CD1c-positive myeloid dendritic cell (primary cell): ENCODE measurements around the gene CACNA1C.

ENCODE experiments used
- DNase-seq: peaks from one replicate; pipeline ENCODE4 v3.0.0-alpha.2; 2016; ENCODE audit errors: extremely low spot score

CACNA1C gene

DNA sequence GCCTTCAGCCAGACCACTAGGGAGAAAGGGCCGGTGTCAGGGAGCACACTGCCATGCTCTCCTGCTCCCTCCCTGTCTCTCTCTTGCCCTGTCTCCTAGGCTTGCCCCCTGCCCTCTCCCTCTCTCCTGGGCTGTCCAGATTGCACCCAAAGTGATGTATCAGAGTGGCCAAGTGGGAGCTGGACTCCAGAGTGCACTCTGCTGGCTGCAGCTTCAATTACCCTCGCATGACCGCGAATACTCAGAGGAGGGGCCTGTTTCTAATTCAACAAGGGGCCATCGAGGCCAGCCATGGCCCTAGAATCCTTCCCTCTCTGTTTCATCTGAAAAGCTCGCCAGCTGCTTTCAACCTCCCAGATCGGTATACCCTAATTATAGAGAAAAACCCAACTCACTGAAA lies 535.6 kb downstream of the CACNA1C start:
- no peak for DNase-seq

DNA sequence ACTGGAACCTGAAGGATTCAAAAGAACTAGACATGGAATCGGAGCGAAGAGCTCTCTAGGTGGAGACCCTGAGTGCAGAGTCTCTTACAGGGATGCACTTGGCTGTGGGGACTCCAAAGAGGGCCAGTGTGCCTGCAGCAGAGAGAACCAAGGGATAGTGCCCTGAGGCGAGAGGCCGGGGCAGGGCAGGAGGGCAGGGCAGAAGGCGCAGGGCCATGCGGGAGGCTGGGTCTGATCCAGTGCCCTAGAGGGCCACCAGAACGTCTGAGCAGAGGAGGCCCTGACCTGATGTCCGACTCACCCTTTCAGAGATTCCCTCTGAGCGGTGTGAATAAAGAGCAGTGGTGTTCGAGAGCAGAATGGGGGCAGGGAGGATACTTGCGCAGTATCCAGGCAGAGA lies 536.6 kb downstream of the CACNA1C start:
- DNase-seq: no peak

DNA sequence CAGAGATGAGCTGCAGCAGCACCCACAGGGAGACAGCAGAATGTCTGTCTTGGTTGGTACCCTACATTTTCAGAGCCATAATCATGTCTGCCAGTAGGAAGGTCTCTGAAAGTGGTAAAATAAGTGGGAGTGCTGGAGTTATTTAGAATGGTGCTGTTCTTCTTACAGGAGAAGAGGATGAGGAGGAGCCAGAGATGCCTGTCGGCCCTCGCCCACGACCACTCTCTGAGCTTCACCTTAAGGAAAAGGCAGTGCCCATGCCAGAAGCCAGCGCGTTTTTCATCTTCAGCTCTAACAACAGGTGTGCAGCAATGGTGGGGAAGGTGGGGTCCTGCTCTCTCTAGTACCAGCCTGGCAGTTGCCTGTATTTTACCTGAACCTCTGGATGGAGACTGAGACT lies 540.3 kb downstream of the CACNA1C start:
- DNase-seq: no peak

DNA sequence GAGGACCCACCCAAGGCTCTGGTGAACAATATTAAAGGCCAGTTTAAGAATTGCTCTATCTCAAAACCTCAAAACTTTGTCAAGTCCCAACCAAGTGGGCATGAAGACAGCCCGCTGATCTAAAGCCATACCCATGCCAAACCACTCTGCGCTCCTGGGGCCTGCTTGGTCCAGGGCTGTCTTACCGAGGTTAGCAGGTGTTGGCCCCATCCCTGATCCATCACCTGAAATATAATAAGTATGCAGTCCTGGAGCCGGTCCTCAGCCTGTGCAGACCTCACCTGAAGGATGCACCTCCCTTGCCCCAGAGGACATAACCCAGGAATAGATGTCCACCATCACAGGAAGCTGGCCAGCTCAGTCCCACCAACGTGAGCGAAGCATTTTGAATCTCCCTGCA lies 543.7 kb downstream of the CACNA1C start:
- no peak for DNase-seq

DNA sequence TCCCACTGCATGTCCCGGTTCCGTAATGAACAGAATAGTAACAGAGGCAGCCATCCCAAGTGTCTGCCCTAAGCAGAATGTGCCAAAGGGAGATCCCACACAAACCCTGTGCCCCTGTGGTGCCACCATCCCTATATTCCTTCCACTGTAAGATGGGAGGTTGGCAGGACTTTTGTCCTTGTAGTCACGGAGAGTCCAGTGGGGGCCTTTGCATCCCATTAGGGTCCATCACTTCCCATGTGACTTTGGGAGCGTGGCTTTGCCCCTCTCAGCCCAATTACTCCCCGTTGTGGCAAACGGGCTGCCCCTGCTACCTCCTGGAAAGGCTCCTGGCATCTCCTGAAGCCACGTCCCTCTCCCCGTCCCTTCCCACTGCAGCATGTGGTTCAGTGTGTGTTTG lies 552.5 kb downstream of the CACNA1C start:
- DNase-seq: no peak

DNA sequence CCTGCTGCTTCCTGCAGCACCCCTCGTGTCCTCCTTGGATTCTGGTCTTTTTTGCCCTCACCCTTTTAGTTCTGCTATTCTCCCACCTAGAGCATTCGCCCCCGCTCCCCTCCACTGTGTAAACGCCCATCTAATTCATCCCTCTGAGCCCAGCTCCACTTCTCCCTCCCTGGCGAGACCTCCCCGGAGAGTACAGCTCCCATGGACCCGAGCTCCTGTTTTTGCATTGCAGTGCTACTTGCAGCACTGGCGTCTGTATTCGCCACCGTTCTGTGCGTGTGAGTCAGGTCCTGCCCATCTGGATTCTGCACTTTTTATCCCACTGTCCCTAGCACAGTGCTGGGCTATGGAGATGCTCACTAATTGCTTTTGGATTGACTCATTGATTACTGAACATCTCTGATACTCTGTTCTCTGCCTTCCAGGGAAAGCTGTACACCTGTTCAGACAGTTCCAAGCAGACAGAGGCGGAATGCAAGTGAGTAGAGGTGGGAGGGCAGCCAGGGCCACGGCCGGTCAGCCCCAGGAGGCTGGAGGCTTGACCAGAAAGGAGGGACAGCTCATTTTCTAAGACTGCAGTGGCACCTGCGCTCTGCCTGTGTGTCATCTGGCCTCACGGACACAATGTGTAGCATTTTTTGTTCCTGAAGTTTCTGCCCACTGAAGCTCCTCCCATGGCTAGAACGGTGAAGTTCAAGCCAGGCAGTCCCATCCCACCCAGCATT lies 553.6 kb downstream of the CACNA1C start:
- no peak for DNase-seq

DNA sequence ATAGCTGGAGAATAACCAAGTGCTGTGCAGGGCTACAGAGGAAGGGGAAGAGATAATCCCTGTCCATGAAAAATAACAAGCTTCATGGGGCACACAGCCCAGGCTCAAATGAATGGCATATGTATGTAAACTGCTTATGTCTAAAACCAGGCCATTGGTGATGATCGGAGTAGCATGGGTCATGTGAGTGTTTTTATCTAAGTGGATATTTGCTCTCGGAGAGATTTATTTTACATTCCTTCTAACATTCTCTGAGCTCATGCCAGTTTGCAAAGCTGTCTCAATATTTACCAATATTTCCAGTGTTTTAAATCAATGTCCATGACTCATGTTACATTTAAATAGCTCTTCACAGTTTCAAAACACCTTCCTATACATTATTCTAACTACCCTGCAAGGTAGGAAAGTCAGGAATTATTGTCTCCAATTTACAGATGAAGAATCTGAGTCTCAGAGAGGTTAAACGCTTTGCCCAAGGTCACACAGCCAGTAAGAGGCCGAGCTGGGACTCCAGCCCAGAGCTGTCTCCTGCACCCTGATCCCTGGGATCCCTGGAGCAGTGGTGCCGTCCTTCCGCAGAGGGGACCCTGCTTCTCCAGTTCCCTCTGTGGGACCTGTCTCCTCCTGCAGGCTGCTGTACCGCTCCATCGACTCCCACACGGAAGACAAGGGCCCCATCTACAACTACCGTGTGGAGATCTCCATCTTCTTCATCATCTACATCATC lies 555.3 kb downstream of the CACNA1C start:
- no peak for DNase-seq

DNA sequence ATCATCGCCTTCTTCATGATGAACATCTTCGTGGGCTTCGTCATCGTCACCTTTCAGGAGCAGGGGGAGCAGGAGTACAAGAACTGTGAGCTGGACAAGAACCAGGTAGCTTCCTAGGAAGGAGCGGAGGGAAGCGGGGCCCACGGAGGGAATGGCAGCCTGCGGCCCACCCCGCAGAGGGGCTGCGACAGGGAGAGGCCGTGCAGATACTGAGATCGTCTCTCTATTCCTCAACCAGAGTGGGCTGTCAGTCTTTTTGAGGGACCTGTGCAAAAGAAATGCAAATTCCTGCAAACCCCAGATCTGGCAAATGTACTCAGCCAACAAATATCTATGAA lies 555.8 kb downstream of the CACNA1C start:
- no peak for DNase-seq

DNA sequence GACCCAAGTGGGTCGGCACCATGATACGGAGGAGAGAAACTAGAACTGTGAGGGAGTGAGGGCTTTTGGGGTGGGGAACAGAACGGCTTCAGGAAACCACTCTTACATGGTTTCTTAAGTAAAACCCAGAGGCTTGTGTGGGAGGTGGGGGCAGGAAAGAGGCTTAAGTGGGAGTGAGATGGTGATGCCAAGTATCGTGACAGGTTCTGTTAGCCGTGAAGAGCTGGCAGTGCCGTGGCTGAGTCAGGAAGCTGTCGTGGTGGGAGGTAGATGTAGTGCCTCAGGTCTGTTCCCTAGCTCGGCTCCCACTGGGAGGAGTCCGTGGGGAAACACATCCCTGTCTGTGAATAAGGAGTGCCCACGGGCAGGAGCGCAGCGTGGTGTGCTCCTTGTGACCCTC lies 556.2 kb downstream of the CACNA1C start:
- no peak for DNase-seq

DNA sequence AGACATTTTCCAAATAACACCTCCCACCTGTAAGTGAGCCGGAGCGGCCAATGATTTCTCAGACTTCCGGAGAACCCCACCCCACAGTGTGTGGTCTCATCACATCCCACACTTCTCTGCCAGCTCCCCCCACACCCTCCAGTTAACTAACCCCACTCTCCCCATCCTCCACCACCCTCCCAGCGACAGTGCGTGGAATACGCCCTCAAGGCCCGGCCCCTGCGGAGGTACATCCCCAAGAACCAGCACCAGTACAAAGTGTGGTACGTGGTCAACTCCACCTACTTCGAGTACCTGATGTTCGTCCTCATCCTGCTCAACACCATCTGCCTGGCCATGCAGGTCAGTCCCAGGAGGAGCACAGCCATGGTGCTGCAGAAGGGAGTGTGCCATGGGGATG lies 557.6 kb downstream of the CACNA1C start:
- DNase-seq: no peak

DNA sequence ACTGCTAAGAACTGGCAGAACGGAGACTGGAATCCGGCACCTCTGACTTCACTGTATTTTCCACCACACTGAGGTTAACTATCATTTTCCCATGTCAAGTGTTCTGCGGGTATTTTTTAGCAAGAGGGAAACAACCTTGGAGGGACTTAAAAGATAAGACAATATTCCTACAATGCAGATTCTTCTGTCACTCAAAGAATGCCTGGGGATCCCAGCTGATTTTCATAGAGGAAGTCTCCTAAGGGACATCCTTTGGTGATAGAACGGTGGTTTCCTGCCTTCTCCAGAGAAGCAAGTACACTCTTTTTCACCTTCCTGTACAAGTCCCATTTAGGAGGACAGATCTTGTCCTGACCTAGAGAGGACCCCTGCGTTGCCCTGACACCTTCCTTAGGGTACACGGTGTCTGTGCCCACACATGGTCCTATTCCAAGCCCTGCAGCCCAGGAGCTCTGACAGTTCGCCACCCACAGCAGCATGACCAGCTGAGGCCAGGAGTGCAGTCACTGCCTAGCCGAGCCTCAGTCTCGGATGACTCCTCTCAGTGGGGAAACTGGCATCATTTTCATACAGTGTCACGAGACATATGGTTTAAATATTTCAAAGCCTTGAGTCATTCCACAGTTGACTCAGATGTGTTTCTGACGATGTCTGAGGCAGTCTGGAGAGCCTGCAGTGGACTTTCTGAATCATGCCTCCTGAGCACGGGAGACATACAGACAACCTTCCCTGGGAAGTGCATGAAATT lies 560.7 kb downstream of the CACNA1C start:
- DNase-seq: peak; percentile 78

DNA sequence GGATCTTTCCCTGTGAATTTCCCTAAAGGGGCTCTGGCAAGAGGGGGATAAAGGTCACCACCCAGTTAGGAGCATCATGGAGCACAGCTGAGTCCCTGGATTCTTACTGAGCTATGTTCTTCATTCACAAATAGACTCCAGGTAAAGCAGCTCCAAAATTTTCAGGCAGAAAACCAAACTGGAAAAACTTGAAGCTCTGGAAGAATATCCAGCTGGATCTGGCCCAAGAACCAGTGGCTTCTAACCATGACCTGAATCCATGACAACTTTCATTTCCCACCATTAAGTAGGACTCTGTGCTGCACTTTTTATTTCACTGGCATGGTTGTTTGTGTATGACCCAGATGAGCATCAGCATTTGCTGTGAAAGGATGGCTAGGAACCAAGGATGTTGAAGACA lies 561.6 kb downstream of the CACNA1C start:
- no peak for DNase-seq

DNA sequence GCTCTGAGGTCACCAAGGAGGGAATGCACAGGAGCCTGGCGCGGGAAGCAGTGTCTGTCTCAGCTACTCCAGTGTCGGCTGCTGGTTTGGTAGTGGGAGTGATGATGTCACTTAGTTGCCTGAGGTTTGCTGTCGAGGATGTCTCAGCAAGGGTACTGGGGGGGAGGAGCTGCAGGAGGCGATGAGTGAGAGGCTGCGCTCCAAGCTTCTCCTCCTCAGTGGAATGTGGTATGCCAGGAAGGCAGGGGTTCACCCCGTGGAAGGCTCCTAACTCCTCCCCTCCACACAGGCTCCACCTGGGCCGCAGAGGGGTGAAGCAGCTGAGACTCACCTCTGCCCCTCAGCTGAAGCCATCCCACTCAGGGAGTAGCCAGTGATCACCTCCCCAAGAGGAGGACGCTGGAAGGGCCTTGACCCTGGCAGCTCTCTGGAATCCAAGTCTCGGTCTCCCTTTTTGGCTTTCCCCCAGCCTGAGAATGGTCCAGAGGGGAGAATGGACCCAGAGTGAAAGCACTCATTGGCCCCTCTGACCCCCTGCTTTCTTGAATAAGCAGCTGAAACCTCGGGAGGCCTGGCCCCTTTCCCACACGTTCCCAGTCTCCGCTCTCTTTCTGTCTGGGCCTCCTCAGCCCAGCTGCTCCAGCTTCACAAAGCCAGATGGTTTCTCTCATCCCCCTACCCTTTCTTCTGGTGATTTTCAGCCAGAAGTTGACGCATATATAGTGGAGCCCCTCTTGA lies 563.0 kb downstream of the CACNA1C start:
- no peak for DNase-seq

DNA sequence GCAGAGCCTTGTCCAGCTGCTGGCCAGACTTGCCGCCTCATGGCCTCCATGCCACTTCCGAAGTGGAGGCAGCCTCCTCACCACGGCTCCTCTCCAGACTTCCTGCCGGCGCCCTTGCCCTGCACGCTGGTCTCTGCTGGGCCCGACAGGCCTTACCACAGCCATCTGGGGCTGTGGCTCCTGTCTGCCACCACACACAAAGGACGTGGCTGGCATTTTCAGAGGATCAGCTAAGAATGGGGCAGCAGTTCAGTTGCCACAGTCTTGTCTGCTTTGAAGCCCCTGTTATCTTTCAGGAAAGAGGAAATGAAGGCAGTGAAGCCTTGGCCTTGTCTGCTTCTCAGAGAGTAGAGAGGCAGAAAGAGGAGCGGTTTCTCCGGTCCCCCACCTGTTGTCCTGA lies 564.0 kb downstream of the CACNA1C start:
- DNase-seq: no peak

DNA sequence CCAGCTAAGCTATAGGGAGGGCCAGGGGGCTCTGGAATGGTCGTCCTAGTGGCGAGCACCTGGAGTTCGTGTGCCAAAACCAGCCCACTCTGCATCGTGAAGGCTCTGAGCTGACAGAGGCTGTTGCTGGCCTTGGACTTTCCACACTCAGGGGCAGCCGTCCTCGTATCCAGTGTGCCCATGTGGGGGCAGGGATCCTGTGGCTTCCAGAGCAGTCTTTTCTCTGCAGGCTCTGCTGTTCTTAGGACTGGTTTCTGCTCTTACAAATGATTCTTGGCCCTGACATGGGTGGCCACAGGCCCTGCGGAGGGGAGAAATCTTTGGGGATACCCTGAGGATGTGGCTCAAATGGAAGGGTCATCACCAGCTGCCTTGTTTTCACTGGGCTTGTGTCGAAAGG lies 564.6 kb downstream of the CACNA1C start:
- no peak for DNase-seq

DNA sequence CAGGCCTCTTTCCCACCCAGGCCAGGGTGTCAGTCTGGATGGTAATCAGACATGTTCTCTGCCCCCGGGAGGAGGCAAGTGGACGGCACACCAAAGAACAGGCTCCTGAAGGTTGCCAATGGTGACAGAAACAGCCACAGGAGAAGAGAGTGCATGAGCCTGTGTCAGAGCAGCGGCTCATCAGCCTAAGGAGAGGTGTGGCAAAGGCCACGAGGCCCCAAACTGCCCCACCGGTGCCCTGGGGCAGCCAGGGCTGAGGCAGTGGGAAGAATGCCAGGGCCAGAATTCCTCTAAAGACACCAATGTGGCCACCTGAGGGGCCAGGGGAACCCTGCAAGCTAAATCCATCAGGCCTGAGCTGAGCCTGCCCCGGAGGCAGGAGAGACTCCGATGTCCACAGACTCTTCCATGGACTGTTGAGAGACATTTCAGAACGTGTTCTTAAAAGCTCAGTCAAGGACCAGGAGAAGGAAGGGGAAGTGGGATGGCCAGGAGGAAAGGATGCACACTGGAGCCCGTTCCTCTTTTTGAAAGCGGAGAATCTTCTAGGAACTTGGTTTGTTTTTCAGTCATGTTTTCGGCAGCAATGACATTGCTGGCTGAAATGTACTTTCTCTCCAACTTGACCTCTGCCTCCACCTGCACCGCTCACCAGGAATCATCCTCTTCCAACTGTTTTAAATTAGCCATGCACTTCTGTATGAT lies 565.7 kb downstream of the CACNA1C start:
- peak; percentile 68 for DNase-seq

DNA sequence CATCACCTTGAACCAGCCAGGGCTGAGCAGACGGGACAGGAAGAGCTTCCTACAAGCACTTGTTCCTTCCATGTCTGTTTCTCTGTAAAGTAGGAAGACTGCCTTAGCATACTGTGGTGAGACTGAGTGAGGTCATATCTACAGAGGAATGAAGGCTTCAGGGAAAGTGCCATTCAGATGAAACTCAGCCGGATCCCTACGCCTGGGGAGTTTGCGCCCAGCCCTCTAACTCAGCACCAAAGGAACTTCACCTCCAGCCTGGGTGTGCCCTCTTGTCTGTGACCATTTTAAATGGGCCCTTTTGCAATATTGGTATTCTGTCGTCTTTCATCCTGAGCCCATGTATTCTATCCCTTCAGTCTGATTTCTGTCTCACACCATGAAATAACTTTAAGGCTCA lies 566.3 kb downstream of the CACNA1C start:
- DNase-seq: no peak

DNA sequence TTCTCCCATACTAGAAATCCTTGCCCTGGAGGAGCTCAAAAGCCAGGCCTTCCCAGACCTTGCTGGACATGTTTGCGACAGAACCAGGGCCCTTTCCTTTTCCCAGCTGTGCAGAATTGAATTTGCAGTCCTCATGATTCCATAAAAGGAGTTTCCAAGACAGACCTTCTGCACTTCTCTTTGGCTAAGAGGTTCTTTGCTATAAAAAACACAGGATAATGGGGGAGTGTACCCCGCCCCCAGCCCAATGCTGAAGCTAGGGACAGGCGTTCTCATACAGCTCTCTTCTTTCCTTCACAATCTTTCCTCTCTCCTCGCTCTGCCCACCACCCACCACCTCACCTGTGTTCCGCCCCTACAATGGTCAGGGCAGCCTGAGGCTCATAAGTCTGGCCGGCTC lies 569.7 kb downstream of the CACNA1C start:
- DNase-seq: no peak

DNA sequence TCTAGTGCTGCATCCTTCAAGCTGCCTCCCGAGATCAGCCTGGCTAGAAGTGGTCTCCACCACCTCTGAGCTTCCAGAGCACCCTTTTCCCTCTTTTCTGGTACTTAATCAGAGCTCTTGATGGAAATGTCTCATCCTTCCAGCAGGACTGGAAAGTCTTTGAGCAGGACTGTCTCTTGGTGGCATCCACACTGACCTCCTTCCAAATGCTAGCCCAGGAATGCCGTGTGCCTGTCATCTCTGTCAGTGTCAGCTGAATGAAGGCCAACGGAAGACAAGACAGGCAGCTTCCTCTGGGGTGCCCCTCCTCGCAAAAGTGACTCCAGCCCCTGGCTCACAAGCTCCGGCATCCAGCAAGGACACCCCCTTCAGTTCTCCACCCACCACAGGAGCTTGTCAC lies 570.7 kb downstream of the CACNA1C start:
- DNase-seq: no peak

DNA sequence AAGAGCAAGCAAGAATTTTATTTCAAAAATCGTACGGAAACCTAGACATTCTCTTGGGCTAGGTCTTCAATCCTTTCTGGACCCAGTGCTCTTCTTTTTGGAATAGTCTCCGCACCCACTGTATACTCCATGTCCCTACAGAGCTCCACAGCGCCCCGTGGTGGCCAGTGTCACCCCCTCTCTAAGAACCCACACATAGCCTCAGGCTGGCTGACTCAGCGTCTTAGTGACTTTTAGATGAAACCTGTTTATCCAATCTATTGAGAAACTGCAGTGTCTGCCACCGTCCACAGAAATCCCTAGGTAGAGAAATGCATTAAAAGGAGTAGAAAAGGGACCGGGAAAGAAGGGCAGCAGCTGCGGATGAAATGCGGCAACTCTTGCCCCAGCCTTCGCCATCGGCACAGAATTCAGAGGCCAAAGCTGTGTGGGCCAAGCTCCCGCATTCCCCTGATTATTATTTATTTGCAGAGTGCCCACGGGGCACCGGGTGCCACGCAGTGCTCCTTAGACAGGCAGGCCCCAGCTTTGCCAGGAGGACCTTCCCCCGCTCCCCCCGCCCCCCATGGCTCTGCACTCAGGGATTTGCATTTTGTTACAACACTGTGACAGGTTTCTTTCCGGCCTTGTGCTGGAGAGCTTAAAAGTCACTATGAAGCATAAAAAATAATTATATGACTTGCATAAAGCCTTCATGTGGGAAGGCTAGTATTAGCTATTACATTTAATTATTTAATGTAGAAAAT lies 571.9 kb downstream of the CACNA1C start:
- DNase-seq: peak; percentile 28

DNA sequence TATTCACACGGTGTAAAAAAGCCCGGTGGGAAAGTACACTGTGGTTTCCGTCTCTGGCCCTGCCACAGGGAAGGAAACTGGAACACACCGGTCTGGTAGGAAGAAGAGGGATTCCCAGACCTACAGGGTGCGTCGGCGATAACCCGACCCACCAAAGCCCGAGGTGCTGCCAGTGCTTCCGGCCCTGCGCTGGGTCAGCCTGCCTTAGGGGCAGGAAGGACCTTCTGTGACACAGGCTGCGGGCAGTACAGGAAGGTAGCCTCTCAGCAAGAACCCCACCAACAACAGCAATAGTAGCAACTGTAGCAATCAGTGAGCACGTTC lies 572.5 kb downstream of the CACNA1C start:
- no peak for DNase-seq
